GM12878 (cell line): Measurements from ENCODE around the gene ZDHHC19. TPM values are rescaled to one million over a fixed set of nuclear protein-coding genes. Genes with fewer than 3 reads are reported as not detected.
A peak's percentile ranks its signal among the peaks of the same experiment; 100 is the strongest.

Experiments
- ATF3 ChIP-seq: IDR thresholded peaks from 2 replicates; pipeline ENCODE4 v1.6.1; 2011; ENCODE audit warnings: low read depth, mild to moderate bottlenecking, low read length, moderate library complexity, borderline replicate concordance; ENCODE audit errors: extremely low read depth
- ATF7 ChIP-seq: fragments of 450-650 bp; IDR thresholded peaks from 2 replicates; pipeline ENCODE4 v1.6.1; 2016; ENCODE audit warnings: low read depth, mild to moderate bottlenecking
- CBX3 ChIP-seq: fragments of 200-600 bp; sonication (generic); IDR thresholded peaks from 2 replicates; pipeline ENCODE4 v1.6.1; 2016; ENCODE audit warnings: low read depth, borderline replicate concordance
- CBX5 ChIP-seq: sonication (generic); IDR thresholded peaks from 2 replicates; pipeline ENCODE4 v1.6.1; 2016; ENCODE audit warnings: low read depth, moderate library complexity, mild to moderate bottlenecking, inconsistent platforms
- FOS ChIP-seq: IDR thresholded peaks from 3 replicates; pipeline ENCODE4 v1.6.1; 2011; ENCODE audit warnings: borderline replicate concordance; ENCODE audit not compliant: insufficient read length; ENCODE audit errors: extremely low read depth
- FOXM1 ChIP-seq: IDR thresholded peaks from 2 replicates; pipeline ENCODE4 v1.6.1; 2012; ENCODE audit warnings: low read depth, mild to moderate bottlenecking, inconsistent platforms, low read length, moderate library complexity
- HDAC2 ChIP-seq: fragments of 200-600 bp; sonication (generic); IDR thresholded peaks from 2 replicates; pipeline ENCODE4 v1.6.1; 2017
- JUNB ChIP-seq: IDR thresholded peaks from 2 replicates; pipeline ENCODE4 v1.6.1; 2016; ENCODE audit warnings: antibody characterized with exemption, mild to moderate bottlenecking
- KAT2A ChIP-seq: conservative IDR thresholded peaks from 2 replicates; pipeline ENCODE4 v1.6.1; 2011; ENCODE audit warnings: low read depth, low read length; ENCODE audit not compliant: control insufficient read depth
- KLF5 ChIP-seq: fragments of 450-650 bp; IDR thresholded peaks from 2 replicates; pipeline ENCODE4 v1.6.1; 2014; ENCODE audit warnings: mild to moderate bottlenecking; ENCODE audit not compliant: partially characterized antibody
- LARP7 ChIP-seq: fragments of 450-650 bp; IDR thresholded peaks from 2 replicates; pipeline ENCODE4 v1.6.1; 2017; ENCODE audit warnings: mild to moderate bottlenecking
- MEF2B ChIP-seq: fragments of 450-650 bp; IDR thresholded peaks from 2 replicates; pipeline ENCODE4 v1.6.1; 2018; ENCODE audit warnings: mild to moderate bottlenecking, moderate library complexity; ENCODE audit not compliant: partially characterized antibody, poor library complexity, severe bottlenecking
- MTA2 ChIP-seq: fragments of 450-650 bp; IDR thresholded peaks from 2 replicates; pipeline ENCODE4 v1.6.1; 2016; ENCODE audit warnings: low read depth, mild to moderate bottlenecking, moderate library complexity
- MXI1 ChIP-seq: fragments of 150-350 bp; IDR thresholded peaks from 2 replicates; pipeline ENCODE4 v1.6.1; 2011; ENCODE audit warnings: low read depth, mild to moderate bottlenecking, inconsistent platforms, low read length, improper control_type of control experiment
- NFYA ChIP-seq: IDR thresholded peaks from 2 replicates; pipeline ENCODE4 v1.6.1; 2011; ENCODE audit warnings: low read depth, mild to moderate bottlenecking, low read length, improper control_type of control experiment, borderline replicate concordance
- NR2C1 ChIP-seq: fragments of 450-650 bp; IDR thresholded peaks from 2 replicates; pipeline ENCODE4 v1.6.1; 2017; ENCODE audit warnings: antibody characterized with exemption, mild to moderate bottlenecking, moderate library complexity
- PAX8 ChIP-seq: fragments of 450-650 bp; IDR thresholded peaks from 2 replicates; pipeline ENCODE4 v1.6.1; 2017; ENCODE audit warnings: mild to moderate bottlenecking, moderate library complexity
- POLR2AphosphoS2 ChIP-seq: IDR thresholded peaks from 2 replicates; pipeline ENCODE4 v1.6.1; 2011; ENCODE audit warnings: low read depth, mild to moderate bottlenecking, low read length, improper control_type of control experiment, moderate library complexity
- RAD51 ChIP-seq: fragments of 450-650 bp; IDR thresholded peaks from 2 replicates; pipeline ENCODE4 v1.6.1; 2016; ENCODE audit warnings: moderate library complexity, mild to moderate bottlenecking, inconsistent platforms
- RELA ChIP-seq: fragments of 450-650 bp; IDR thresholded peaks from 2 replicates; pipeline ENCODE4 v1.8.0; 2014; ENCODE audit warnings: borderline replicate concordance; ENCODE audit not compliant: partially characterized antibody
- RELB ChIP-seq: fragments of 450-650 bp; IDR thresholded peaks from 2 replicates; pipeline ENCODE4 v1.6.1; 2017; ENCODE audit warnings: low read depth, mild to moderate bottlenecking, moderate library complexity
- TAF1 ChIP-seq: IDR thresholded peaks from 2 replicates; pipeline ENCODE4 v1.6.1; 2011; ENCODE audit warnings: mild to moderate bottlenecking, low read depth, low read length, borderline replicate concordance
- TARDBP ChIP-seq: IDR thresholded peaks from 2 replicates; pipeline ENCODE4 v1.6.1; 2016; ENCODE audit warnings: borderline replicate concordance
- TCF7 ChIP-seq: IDR thresholded peaks from 2 replicates; pipeline ENCODE4 v1.6.1; 2014; ENCODE audit warnings: antibody characterized with exemption, borderline replicate concordance
- ZBTB40 ChIP-seq: fragments of 450-650 bp; IDR thresholded peaks from 2 replicates; pipeline ENCODE4 v1.6.1; 2016; ENCODE audit warnings: mild to moderate bottlenecking, moderate library complexity, borderline replicate concordance
- ZNF24 ChIP-seq: fragments of 450-650 bp; IDR thresholded peaks from 2 replicates; pipeline ENCODE4 v1.6.1; 2017; ENCODE audit warnings: antibody characterized with exemption, mild to moderate bottlenecking
- ZNF622 ChIP-seq: fragments of 450-650 bp; IDR thresholded peaks from 2 replicates; pipeline ENCODE4 v1.6.1; 2017; ENCODE audit warnings: mild to moderate bottlenecking, inconsistent platforms
- ZSCAN29 ChIP-seq: fragments of 450-650 bp; IDR thresholded peaks from 2 replicates; pipeline ENCODE4 v1.6.1; 2017; ENCODE audit warnings: mild to moderate bottlenecking, moderate library complexity
- polyA plus RNA-seq, 11 experiments: library from polyadenylated mRNA; depleted of rRNA in 4 of 11; unstranded in 6 of 11; stranded (reverse) in 5 of 11; fragments of >200 nt; fragmentation: Nextera tagmentation in 4 of 11; fragmentation: Illumina TruSeq in 1 of 11; extraction: Ambion mirVana in 4 of 11; extraction: Trizol in 1 of 11; gene quantifications; 1 replicate in 1 of 11; 2 replicates in 10 of 11; pipeline versions ENCODE4 v1.2.1 to v1.2.3, GENCODE V29; 2011 to 2016; ENCODE audit warnings: inconsistent platforms in 2 of 11, missing spikeins in 2 of 11, low read depth in 1 of 11
- total RNA-seq, 4 experiments: library from RNA; depleted of rRNA in 3 of 4; stranded (reverse); fragments of >200 nt in 3 of 4; fragmentation: Illumina TruSeq in 1 of 4; extraction: Trizol in 1 of 4; gene quantifications; 2 replicates each; pipeline versions ENCODE4 v1.2.1 to v1.2.3, GENCODE V29; 2013 to 2021

Gene ZDHHC19
- total and polyA plus RNA-seq, 10 of the 15 experiments (the other 5 are each of a cell fraction or from before 2014, with no cell fraction given): 0.26 TPM; not detected in 9

DNA sequence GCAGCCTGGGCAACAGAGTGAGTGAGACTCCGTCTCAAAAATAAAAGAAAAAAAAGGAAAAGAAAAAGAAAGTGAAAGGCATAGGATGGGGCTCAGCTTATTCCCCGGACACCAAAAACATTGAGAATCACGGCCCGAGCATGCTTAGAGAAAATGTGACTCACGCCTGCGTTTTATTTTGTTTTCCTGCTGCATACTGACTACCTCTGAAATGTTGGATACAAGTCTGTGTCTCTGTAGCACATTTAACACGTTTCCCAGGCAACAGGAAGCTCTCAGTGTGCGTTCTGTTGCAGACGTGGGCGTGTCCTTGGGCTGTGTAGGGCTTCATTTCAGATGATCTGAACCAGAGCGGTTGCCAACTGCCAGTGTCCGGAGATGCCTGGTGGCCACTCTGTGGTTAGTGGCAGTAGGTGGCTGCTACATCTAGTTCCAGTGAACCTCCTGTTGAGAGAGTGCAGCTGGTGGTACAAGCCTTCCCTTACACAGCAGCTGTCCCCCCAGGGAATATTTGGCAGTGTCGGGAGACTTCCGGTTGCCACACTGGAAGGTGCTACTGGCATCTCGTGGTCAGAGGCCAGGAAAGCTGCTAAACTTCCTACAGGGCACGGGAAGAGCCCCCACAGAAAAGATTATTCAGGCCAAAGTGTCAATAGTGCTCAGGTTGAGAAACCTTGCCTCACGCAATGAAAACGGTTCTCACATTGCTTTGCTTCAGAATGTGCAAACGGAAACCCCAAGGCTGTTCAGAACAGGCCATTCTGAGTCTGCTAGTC is 8.2 kb upstream of the ZDHHC19 start (continued):
- peak; percentile 11; the same call in 1 of the 2 replicates for TF ChIP-seq MTA2
- no peak for TF ChIP-seq KAT2A
- no peak for TF ChIP-seq JUNB
- no peak for TF ChIP-seq NFYA
- no peak for TF ChIP-seq TAF1
- no peak for TF ChIP-seq CBX3
- no peak for TF ChIP-seq ATF3
- no peak for TF ChIP-seq FOXM1
- no peak for TF ChIP-seq PAX8
- TF ChIP-seq HDAC2: no peak
- no peak for TF ChIP-seq ZSCAN29
- TF ChIP-seq TCF7: no peak
- no peak for TF ChIP-seq FOS
- TF ChIP-seq RELB: no peak
- TF ChIP-seq KLF5: no peak
- peak; percentile 90 for TF ChIP-seq MEF2B
- no peak for TF ChIP-seq RELA
- TF ChIP-seq ATF7: no peak
- no peak for TF ChIP-seq NR2C1
- no peak for TF ChIP-seq ZBTB40
- TF ChIP-seq RAD51: no peak
- no peak for TF ChIP-seq ZNF24
- no peak for TF ChIP-seq CBX5
- TF ChIP-seq POLR2AphosphoS2: no peak
- no peak for TF ChIP-seq TARDBP
- no peak for TF ChIP-seq ZNF622
- TF ChIP-seq LARP7: no peak
- peak; percentile 84; the same call in 1 of the 2 replicates for TF ChIP-seq MXI1
